COLO668 (cell line): ENCODE data around the gene RSPH6A.

Source experiments
- DNase-seq: peaks from one replicate; lab custom pipeline; 2025; ENCODE audit not compliant: unreplicated experiment; lab: John Stamatoyannopoulos, UW

RSPH6A gene

DNA sequence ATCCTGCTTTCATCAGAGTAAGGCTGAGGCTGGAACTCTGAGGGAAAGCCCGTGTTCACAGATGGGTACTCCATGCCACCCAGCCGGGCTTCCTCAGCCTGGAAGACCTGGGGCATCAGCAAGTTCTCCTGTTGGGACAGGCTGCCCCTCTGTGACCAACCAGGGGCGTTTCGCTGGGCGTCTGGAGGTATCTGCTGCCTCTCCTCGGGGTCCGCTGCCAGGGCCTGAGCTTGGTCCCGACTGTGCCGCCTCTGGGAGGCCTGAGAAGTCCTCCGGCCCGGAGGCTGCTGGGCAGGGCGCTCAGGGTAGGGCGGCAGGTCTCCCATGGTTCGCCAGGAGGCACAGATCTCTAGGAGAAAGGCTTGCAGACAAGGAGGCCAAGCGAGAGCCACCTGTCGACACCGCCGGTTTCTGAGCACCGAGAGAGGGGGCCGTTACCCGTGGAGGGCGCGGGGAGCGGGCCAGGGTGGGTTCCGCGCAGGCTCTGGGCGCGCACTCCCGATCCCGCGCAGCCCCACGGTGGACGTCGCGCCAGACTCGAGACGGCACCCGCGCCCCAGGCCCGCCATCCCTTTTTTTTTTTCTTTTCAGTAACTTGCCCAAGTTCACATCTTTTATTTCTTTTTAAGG lies at the start of gene RSPH6A:
Gene RSPH6A, minus strand, starts transcription at position 458 of the 630 bp plus-strand sequence. Its CDS starts 132 bp downstream, at position 326.
- no peak for DNase-seq

DNA sequence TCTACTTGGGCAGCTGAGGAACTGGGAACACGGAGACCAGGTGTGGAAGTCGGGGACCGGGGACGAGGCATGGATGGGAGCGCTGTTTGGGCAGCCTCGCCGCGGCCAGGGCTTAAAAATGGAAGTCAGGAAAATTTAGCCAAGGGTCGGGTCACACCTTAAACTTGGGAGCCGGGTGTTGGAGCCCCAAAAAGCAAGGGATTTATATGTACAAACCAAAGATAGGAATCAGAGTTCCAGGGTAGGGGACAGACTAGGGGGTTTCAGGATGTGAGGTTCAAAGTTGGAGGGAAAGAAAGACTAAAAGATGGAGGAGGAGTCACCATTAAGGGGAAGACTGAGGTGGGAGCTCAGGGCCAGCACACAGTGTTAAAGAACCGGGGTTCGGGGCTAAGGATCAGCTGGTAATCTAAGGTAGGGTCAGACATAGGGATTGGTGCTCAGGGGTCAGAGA lies 49.5 kb upstream of the RSPH6A start:
- DNase-seq, result no peak

DNA sequence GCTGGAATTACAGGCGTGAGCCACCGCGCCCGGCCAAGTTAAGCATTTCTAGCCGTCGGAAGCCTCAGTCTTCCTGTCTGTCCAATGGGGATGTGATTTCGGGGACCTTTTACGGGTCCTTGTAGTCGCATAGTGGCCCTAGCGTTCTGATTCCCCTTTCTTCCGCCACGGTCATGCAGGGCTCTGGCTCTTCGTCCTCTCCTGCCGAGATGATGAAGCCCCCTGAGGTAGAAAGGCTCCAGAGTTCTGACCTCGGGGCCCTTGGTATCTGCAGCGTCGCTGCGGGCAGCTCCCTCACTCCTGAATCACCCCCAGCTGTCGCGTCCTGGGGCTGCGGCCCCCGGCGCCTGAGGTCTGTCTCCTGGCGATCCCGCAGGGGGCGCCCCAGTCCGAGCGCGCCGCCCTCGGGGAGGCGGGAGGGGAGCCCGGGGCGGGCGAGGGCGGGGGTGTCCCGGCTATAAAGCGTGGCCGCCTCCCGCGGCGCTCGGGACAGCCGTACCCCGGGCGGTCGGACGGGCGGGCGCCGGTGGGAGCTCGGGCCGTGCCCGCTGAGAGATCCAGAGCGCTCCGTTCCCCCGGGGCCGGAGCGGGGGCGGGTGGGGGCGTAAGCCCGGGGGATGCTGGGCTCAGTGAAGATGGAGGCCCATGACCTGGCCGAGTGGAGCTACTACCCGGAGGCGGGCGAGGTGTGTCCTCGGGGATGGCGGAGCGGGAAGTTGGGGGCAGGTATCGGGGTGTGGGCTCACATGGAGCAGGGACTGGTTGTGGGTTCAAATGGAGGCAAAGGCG lies 48.9 kb upstream of the RSPH6A start, which contains the start of gene FOXA3:
Gene FOXA3, plus strand, starts transcription at position 487 of the 789 bp plus-strand sequence. Its CDS starts 131 bp downstream, at position 618.
- peak; percentile 89 for DNase-seq

DNA sequence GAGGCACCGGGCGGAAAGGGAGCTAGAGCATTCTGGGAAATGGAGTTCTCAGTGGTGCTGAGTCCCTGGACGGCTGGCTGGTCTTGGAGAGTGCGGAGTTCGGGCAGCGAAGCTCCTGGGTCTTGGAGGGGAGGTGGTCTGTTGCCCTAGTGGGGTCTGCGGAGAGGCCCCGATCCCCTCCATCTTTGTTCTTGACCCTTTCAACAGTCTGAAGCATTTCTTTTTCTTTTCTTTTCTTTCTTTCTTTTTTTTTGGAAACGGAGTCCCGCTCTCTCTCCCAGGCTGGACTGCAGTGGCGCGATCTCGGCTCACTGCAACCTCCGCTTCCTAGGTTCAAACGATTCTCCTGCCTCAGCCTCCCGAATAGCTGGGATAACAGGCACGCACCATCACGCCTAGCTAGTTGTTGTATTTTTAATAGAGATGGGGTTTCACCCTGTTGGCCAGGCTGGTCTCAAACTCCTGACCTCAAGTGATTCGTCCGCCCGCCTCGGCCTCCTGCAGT lies 48.3 kb upstream of the RSPH6A start:
- no peak for DNase-seq

DNA sequence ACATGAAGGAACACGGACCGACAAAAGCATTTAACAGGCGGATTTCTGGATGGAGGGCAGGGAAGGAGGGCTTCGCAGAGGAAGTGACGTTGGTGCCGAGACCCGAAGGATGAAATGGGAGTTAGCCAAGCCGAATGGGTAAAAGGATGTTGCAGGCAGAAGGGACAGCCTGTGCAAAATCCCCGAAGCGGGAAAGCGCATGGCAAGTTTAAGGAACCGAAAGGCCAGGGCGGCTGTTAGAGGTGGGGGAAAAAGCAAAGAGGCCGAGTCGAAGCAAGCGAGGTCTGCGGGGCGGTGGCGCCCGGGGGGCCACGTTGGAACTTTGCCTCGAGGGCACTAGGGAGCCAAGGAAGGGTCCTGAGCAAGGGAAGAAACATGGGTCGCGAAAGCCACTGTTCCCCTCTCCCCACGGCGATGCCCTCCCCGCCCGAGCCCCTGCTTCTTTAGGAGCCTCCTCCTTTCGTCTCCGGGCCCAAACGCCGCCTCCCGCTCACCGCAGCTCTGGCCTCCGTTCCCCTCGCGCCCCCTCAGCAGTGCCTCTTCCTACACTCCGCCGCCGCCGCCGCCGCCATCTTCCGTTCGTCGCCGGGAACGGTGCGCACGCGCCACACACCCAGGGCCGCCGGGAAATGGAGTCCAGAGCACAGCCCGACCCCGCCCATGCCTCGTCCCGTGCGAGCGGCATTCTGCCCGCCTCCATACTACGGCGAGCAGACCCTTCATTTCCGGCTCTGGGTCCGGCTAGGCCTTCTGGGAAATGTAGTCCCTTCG lies 47.6 kb upstream of the RSPH6A start, which contains the start of gene SYMPK:
Gene SYMPK, minus strand, starts transcription at position 584 of the 771 bp plus-strand sequence. CDS start 8,652 bp downstream, outside the sequence.
- peak; percentile 98 for DNase-seq

DNA sequence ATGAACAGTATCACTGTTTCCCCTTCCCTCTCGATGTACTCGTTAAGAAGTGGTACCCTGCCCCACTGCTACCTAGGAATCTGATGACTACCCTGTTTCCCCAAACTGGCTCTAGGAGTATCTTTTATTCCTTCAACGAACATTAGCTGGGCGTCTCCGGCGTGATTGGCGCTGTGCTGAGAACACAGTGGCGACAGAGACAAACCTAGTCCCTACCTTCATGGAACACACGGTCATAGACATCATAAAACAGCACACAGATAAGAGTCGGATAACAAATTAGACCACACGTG lies 47.1 kb upstream of the RSPH6A start:
- DNase-seq, result no peak

DNA sequence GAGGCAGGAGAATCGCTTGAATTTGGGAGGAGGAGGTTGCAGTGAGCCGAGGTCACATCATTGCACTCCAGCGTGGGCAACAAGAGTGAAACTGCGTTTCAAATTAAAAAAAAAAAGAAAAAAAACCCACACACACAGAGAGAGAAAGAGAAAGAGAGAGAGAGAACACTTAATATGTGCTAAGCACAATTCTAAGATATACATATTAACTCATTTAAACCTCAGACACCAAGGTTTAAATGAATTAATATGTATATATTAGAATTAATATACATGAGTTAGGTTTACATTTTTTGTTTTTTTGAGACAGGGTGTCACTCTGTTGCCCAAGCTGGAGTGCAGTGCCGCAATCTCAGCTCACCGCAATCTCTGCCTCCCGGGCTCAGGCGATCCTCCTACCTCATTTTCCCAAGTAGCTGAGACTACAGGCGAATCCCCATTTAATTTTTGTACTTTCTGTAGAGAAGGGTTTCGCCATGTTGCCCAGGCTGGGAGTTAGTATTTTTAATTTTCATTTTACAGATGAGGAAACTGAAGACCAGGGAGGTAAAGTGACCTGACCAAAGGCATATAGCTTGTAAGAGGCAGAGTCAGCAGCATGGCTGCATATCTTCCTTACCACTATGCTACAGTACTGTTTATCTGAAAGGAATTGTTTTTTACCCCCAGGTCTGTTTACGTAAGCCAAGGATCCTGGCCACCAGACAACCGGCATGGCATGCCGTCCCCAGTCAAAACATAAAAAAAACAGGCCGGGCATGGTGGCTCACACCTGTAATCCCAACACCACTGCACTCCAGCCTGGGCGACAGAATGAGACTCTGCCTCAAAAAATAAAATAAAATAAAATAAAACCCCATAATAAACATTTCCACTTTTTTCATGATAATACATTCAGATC lies 45.5 kb upstream of the RSPH6A start:
- no peak for DNase-seq

DNA sequence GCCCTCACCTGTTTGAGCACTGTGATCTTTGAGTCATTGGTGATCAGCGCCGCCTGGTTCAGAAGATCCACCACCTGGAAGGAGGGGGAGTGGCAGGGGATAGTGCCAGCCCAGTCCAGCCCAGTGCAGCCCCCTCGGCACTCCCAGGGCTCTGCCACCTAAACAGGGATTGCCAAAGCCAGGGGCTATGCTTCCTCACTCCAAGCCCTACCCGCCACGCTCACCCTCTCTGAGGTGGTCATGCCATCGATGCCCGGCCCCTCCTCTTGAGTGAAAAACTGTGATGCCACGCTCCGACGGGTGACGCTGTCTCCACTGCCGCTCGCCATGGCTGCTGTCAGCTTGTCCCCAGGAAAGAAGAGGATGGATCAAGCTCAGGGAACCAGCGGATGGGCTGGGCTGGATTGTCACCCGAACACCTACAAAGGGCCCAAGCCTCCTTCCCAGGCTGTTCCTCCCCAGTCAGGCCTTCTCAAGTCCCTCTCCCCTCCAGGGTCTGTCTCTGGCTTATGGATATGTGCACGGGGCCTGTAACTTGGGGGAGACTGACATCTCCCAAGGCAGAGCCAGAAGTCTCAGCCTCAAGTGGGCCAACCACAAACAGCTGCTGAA lies 39.2 kb upstream of the RSPH6A start:
- DNase-seq, result no peak

DNA sequence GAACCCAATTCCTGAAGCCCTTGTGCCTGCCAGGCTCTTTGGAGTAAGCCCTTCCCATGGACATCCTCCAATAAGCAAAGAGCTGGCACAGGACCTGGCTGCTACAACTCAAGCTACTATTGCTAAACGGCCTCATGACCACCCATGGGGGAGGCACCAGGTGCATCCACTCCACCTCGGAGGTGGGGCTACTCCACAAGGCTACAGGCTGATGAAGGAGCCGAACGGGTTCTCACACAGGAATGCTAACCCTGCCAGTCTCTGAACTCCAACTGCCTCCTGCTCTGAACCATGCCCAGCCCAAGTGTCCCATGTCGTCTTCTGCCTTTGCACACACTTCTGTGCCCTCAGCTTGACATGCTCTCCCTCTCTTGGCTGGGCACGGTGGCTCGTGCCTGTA lies 37.9 kb upstream of the RSPH6A start:
- no peak for DNase-seq

DNA sequence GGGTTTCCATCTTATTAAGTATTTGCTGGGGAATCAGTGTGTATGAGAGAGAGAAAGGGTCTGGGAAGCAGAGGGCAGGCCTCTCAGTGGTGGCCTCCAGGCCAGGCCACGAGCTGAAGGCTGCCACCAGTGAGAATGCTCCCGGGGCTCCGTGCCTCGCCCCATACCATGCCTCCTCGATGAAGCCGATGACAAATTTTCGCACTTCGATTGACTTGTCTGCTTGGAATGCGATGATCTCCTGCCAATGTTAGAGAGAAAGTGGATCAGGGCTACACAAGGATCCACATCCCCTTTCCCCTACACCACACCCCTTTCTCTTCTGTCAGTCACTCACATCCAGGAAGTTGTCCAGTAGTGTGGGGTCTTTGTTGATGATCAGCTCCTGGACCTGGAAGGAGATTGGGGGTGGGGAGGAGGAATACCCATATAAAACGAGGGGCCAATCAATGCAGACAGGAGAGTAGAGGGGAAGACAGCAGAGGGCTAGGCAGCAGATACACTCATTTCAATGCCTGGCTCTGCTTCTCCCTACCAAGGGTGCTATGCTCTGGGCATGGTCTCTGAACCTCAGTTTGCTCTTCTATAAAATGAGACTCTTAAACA lies 37.1 kb upstream of the RSPH6A start:
- no peak for DNase-seq

DNA sequence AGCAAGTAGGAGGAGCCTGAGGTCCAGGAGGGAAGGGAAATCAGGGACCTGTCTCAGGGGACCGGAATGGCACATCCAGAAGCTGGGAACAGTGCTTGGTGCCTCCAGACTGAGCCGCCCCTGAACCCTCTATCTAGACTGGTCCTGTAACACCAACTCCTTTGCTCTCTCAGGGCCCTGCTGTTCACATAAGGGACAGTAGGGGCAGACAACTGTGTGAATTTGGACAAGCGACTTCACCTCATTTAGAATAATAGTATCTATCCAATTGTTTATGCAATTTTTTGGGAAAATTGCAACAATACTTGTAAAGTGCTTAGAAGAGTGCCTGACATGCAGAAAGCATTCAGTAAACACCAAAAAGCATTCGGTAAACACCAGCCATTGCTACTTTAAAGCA lies 33.8 kb upstream of the RSPH6A start:
- DNase-seq, result no peak

DNA sequence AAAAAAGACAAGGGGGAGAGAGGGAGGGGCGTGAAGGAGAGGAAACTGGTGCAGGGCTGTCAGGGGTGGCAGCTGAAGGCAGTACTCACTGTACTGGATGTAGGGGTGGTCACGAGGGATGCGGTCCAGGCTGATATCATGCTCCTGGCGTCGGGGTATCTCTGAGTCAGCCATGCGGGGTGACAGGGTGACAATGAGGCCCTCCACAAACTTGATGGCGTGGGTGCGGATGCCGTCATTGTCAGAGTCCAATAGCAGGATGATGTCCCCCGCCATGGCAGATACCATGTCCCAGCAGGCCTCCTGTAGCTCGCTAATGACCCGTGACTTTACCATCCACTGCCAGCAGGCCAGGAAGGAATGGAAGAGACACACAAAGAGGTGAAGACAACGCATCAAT lies 32.6 kb upstream of the RSPH6A start:
- DNase-seq, result peak; percentile 15

DNA sequence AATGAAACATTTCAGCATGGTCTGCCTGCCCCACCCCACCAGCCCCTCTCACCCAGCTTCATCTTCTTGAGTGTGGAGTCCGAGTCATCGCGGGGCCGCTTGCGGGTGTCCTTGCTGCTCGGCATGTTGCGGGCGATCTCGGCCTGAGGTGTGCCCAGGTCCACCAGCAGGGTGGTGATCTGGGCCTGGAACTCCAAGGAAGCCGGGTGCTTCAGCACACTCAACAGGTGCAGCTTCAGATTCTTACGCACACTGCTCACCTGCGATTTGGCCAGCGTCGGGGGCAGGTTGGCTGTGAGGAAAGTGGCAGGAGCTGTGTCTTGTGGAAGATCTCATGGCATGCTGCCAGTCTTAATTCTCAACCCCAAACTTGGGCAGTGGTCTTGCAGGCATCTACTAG lies 27.1 kb upstream of the RSPH6A start:
- no peak for DNase-seq

DNA sequence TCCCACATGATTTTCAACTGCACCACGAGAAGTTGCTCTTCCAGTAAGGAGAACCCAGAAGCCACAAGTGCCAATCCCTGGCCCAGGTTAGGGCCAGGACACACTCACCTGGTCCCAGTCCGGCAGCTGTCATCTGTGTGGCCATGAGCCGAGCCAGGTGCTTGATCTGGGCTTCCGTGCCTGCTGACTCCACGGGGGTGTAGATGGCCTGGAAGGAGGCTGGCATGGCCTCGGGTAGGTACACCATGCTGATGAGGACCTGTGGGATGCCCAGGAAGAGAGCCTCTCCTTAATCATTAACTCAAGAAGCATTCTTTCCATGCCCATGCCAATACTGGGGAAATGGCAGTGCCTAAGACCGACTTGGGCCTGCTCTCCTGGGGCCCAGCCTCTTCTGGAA lies 19.9 kb upstream of the RSPH6A start:
- DNase-seq, result no peak

DNA sequence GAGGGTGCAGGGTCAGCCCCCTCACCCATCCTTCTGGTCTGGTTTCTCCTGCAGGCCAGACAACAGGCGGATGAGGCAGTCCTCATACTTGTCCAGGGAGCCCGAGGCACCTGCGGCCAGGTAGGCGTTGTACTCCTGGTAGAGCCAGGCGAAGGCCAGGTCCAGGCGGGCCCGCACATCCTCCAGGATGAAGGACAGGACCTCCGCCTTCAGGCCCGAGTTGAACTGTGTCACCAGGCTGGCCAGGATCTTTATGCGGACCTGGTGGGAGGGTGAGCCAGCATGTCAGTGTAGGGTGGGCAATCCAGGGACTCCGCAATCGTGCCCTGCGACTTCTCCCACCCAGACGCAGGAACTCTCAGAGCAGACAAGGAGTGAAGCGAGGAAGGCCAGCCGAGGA lies 13.8 kb upstream of the RSPH6A start:
- no peak for DNase-seq

DNA sequence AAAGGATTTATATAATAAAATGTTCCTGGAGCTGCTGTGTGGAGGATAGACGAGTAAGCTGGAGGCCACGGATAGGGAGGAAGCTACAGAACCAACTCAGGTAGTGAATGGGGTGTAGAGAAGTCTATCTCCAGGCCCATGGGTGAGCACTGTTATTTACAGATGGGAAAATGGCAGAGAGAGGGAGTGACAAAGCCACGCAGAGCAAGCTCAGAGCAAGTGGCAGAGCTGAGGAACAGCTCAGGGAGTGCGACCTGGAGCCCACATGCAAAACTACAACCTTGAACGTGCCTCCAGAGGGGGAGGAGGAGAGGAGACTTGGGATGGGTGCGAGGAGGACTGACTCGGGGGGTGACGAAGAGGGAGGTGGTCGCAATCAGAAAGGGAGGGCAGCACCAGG lies 13.4 kb upstream of the RSPH6A start:
- no peak for DNase-seq

DNA sequence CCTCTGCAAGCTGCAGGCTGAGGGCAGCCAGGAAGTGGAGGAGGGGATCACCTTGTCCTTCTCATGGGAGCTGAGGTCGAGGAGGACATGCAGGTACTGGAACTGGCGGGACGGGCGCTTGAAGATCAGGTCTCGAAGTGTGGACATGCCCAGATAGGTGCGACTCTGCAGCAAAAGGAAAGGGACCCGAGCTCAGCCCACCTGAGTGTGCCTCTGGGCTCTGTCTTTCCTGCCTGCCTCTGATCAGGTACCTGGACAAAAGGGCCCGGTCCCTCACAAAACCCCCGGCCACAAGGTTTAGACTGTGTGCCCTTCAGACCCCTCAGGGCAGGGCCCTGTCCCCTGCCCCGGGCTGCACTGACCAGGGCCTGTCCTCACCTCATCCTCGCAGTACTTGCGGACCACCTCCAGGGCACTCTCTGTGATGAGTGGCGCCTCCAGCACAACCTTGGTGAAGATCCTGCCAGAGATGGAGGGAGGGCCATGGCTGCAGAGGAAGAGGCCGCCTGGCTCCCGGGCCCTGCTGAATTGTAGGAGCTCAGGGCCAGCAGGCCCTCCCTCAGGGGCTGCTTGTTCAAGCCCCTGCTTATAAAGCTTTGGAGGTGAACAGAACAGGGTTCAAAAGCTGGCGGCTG lies 12.5 kb upstream of the RSPH6A start:
- DNase-seq, result no peak

DNA sequence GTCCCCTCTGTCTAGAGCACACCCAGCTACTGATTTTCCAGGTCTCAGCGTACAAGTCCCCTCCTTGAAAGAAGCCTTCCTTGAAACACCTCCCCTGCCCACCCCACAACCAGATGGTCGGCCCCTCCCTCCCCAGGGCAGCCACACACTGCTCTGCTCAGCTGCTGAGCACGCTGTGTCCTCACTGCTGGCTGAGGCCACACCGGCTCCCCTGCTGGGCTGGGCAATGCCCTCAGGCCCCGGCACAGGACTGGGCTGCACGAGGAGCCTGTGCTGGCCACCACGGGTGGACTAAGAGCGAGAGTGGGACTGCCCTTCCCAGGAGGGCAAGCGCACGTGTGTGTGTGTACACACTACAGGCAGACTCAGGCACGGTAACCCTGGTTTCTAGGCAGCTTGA lies 11.8 kb upstream of the RSPH6A start:
- DNase-seq, result no peak
